Testis (tissue), 2 donors: Measurements from ENCODE around the gene MAP4.

Source experiments
- CTCF ChIP-seq, 3 experiments: fragments of 450-650 bp in 2 of 3; fragments of 200-600 bp in 1 of 3; sonication (generic) in 1 of 3; IDR thresholded peaks; one replicate each; pipeline ENCODE4 v1.5.1; 2016 to 2019; ENCODE audit warnings: antibody characterized with exemption in 3 of 3, mild to moderate bottlenecking in 2 of 3, moderate library complexity in 1 of 3
- POLR2A ChIP-seq: fragments of 450-650 bp; IDR thresholded peaks from one replicate; pipeline ENCODE4 v1.6.1; 2017; ENCODE audit warnings: antibody characterized with exemption, mild to moderate bottlenecking, moderate library complexity

GRCh38 chr3:48026098-48026497, 9.9 kb upstream of the MAP4 start:
- TF ChIP-seq POLR2A (no peak), CTCF (IDR thresholded peaks at IDR 0.05) (no peak)
